Activated T-helper 2 cell treated with anti-CD3 and anti-CD28 coated beads, Interferon-gamma antibody, Interleukin-2, Interleukin-4, amounts not matched to agents 10 μg/mL and 5 μg/mL and 100 μg/mL, durations not matched to agents 14 hours and 24 hours and 36 hours (primary cell): ENCODE measurements around the gene LIMK1. TPM values are rescaled to one million over a fixed set of nuclear protein-coding genes. Genes with fewer than 3 reads are reported as not detected.
"Not testable (repeated sequence)": the region's sequence is repeated elsewhere in the genome, so short reads cannot be mapped to it uniquely, and the experiment has no call there.

Experiments
- DNase-seq: peaks from one replicate; pipeline ENCODE4 v3.0.0; 2021; ENCODE audit warnings: low spot score
- H3K27ac Mint-ChIP-seq: one replicate; pipeline ENCODE4 v1.8.0; 2021; ENCODE audit warnings: mixed read lengths
- H3K27me3 Mint-ChIP-seq: one replicate; pipeline ENCODE4 v1.8.0; 2021; ENCODE audit warnings: low read depth, mixed read lengths
- H3K36me3 Mint-ChIP-seq: one replicate; pipeline ENCODE4 v1.8.0; 2021; ENCODE audit warnings: low read depth, mixed read lengths
- H3K4me1 Mint-ChIP-seq: one replicate; pipeline ENCODE4 v1.8.0; 2021; ENCODE audit warnings: low read depth, mixed read lengths
- H3K4me3 Mint-ChIP-seq: one replicate; pipeline ENCODE4 v1.8.0; 2021; ENCODE audit warnings: low read depth, mild to moderate bottlenecking, moderate library complexity, mixed read lengths
- H3K9me3 Mint-ChIP-seq: one replicate; pipeline ENCODE4 v1.8.0; 2021; ENCODE audit warnings: mixed read lengths
- intact Hi-C: fragments of 100-400 bp; cut with micrococcal nuclease; formaldehyde crosslinking; loops from one replicate; pipeline ENCODE4 v1.15.1; 2023
- total RNA-seq: library from RNA; stranded (reverse); gene quantifications from 2 replicates; pipeline ENCODE4 v1.2.3, GENCODE V29; 2022

Gene LIMK1
- 29.6 and 34.4 TPM in 2 replicates for total RNA-seq

GRCh38 chr7:74083117-74083876 lies at the start of gene LIMK1:
LIMK1 (plus strand) TSS chr7:74083804; CDS start chr7:74083991, 187 bp downstream.
- peak; percentile 80 for DNase-seq
- intact Hi-C loops, result loop anchor here (1.0 to 2.0 kb wide), 2 partner anchors 91 to 344 kb away; partner anchors contain the start of genes ABHD11 and EIF4H
- H3K36me3 Mint-ChIP-seq, result peaks cover 17% of the 10 kb centered on the region
- peaks cover 9% of the 10 kb centered on the region for H3K4me1 Mint-ChIP-seq
- peaks cover 6% of the 10 kb centered on the region for H3K27me3 Mint-ChIP-seq
- peak within 1 kb of the TSS; percentile 84 for H3K27ac Mint-ChIP-seq
- H3K4me3 Mint-ChIP-seq, result peak within 1 kb of the TSS; percentile 87
- H3K9me3 Mint-ChIP-seq, result no peaks in the 10 kb centered on the region

GRCh38 chr7:74037609-74038008 lies 46.0 kb upstream of the LIMK1 start:
- H3K27me3 Mint-ChIP-seq, result no peaks in the 10 kb centered on the region

GRCh38 chr7:74038194-74038961 lies 45.2 kb upstream of the LIMK1 start:
- Mint-ChIP-seq H3K27ac (no peak overlapping the region), H3K4me1 (no peaks in the 10 kb centered on the region), H3K9me3 (no peaks in the 10 kb centered on the region), H3K36me3 (no peaks in the 10 kb centered on the region), H3K4me3 (no peak overlapping the region), H3K27me3 (no peaks in the 10 kb centered on the region)
- DNase-seq, result no peak
- intact Hi-C loops, result no loop called here

More at GRCh38 chr7:74037609-74038008, 46.0 kb upstream of the LIMK1 start:
- intact Hi-C loops, result no loop called here
- Mint-ChIP-seq H3K9me3 (no peaks in the 10 kb centered on the region), H3K4me3 (no peak overlapping the region), H3K36me3 (no peaks in the 10 kb centered on the region), H3K27ac (no peak overlapping the region), H3K4me1 (no peaks in the 10 kb centered on the region)
- no peak for DNase-seq

GRCh38 chr7:74039337-74039736 lies 44.3 kb upstream of the LIMK1 start:
- Mint-ChIP-seq H3K36me3 (no peaks in the 10 kb centered on the region), H3K27me3 (no peaks in the 10 kb centered on the region), H3K27ac (no peak overlapping the region), H3K4me1 (no peaks in the 10 kb centered on the region), H3K9me3 (no peaks in the 10 kb centered on the region), H3K4me3 (no peak overlapping the region)
- intact Hi-C loops, result no loop called here
- DNase-seq, result no peak

GRCh38 chr7:74040101-74040790 lies 43.4 kb upstream of the LIMK1 start:
- Mint-ChIP-seq H3K36me3 (no peaks in the 10 kb centered on the region), H3K4me3 (no peak overlapping the region), H3K9me3 (no peaks in the 10 kb centered on the region), H3K4me1 (no peaks in the 10 kb centered on the region), H3K27ac (no peak overlapping the region), H3K27me3 (no peaks in the 10 kb centered on the region)
- no peak for DNase-seq
- intact Hi-C loops, result no loop called here

- Mint-ChIP-seq H3K36me3 (no peaks in the 10 kb centered on the region), H3K4me3 (no peak overlapping the region), H3K27me3 (no peaks in the 10 kb centered on the region), H3K4me1 (no peaks in the 10 kb centered on the region), H3K9me3 (no peaks in the 10 kb centered on the region), H3K27ac (no peak overlapping the region)
- intact Hi-C loops, result no loop called here
- DNase-seq, result no peak
Observed at GRCh38 chr7:74040791-74041520, 42.6 kb upstream of the LIMK1 start.

GRCh38 chr7:74042746-74043522 lies 40.7 kb upstream of the LIMK1 start:
- H3K36me3 Mint-ChIP-seq, result no peaks in the 10 kb centered on the region
- no peaks in the 10 kb centered on the region for H3K9me3 Mint-ChIP-seq
- H3K4me3 Mint-ChIP-seq, result no peak overlapping the region
- H3K27me3 Mint-ChIP-seq, result no peaks in the 10 kb centered on the region
- H3K4me1 Mint-ChIP-seq, result no peaks in the 10 kb centered on the region
- no peak overlapping the region for H3K27ac Mint-ChIP-seq
- no peak for DNase-seq
- intact Hi-C loops, result no loop called here

- Mint-ChIP-seq H3K27ac (no peak overlapping the region), H3K4me3 (no peak overlapping the region), H3K4me1 (no peaks in the 10 kb centered on the region), H3K36me3 (no peaks in the 10 kb centered on the region), H3K9me3 (no peaks in the 10 kb centered on the region), H3K27me3 (no peaks in the 10 kb centered on the region)
- intact Hi-C loops, result no loop called here
- DNase-seq, result no peak
Observed at GRCh38 chr7:74043523-74043951, 40.1 kb upstream of the LIMK1 start.

GRCh38 chr7:74044366-74045350 lies 38.9 kb upstream of the LIMK1 start:
- intact Hi-C loops, result no loop called here
- Mint-ChIP-seq H3K4me3 (no peak overlapping the region), H3K4me1 (no peaks in the 10 kb centered on the region), H3K27me3 (no peaks in the 10 kb centered on the region), H3K27ac (no peak overlapping the region), H3K9me3 (no peaks in the 10 kb centered on the region), H3K36me3 (no peaks in the 10 kb centered on the region)
- DNase-seq, result no peak

- H3K9me3 Mint-ChIP-seq, intact Hi-C loops, H3K36me3 Mint-ChIP-seq, DNase-seq, H3K4me1 Mint-ChIP-seq, H3K27me3 Mint-ChIP-seq, H3K4me3 Mint-ChIP-seq, H3K27ac Mint-ChIP-seq: not testable (repeated sequence)
Observed at GRCh38 chr7:74046581-74046980, 37.0 kb upstream of the LIMK1 start.

- H3K9me3 Mint-ChIP-seq, result no peaks in the 10 kb centered on the region
- H3K4me3 Mint-ChIP-seq, result no peak overlapping the region
- no peaks in the 10 kb centered on the region for H3K36me3 Mint-ChIP-seq
- H3K4me1 Mint-ChIP-seq, result no peaks in the 10 kb centered on the region
- DNase-seq, result no peak
- H3K27ac Mint-ChIP-seq, result no peak overlapping the region
- intact Hi-C loops, result no loop called here
- H3K27me3 Mint-ChIP-seq, result no peaks in the 10 kb centered on the region
Observed at GRCh38 chr7:74047804-74048380, 35.7 kb upstream of the LIMK1 start.
